Testis (tissue), 3 donors: Measurements from ENCODE around the gene MAPK1. TPM values are rescaled to one million over a fixed set of nuclear protein-coding genes. Genes with fewer than 3 reads are reported as not detected.
A peak's percentile ranks its signal among the peaks of the same experiment; 100 is the strongest.

Source experiments
- DNase-seq: peaks from one replicate; pipeline ENCODE4 v3.0.0-alpha.2; 2019
- H3K27ac ChIP-seq, 2 donors: fragments of 200-600 bp; sonication (generic); one replicate each; pipeline ENCODE4 v1.5.1; 2019
- H3K27me3 ChIP-seq: fragments of 200-600 bp; sonication (generic); one replicate; pipeline ENCODE4 v1.5.1; 2019
- H3K36me3 ChIP-seq: fragments of 200-600 bp; sonication (generic); one replicate; pipeline ENCODE4 v1.5.1; 2017; ENCODE audit warnings: low read depth; ENCODE audit errors: missing control alignments
- H3K4me1 ChIP-seq: fragments of 200-600 bp; sonication (generic); one replicate; pipeline ENCODE4 v1.5.1; 2019
- H3K4me3 ChIP-seq, 2 donors: fragments of 200-600 bp; sonication (generic); one replicate each; pipeline ENCODE4 v1.5.1; 2017 to 2019
- H3K9me3 ChIP-seq: fragments of 200-600 bp; sonication (generic); one replicate; pipeline ENCODE4 v1.5.1; 2017
- POLR2A ChIP-seq: fragments of 450-650 bp; IDR thresholded peaks from one replicate; pipeline ENCODE4 v1.6.1; 2017; ENCODE audit warnings: antibody characterized with exemption, mild to moderate bottlenecking, moderate library complexity
- WGBS, 2 donors: methylation state at CpG; one replicate each; pipeline ENCODE4 v1.1.5; 2018; 5-methylcytosine and 5-hydroxymethylcytosine counted together
- intact Hi-C: fragments of 100-400 bp; cut with DNase I; formaldehyde crosslinking; loops from one replicate; pipeline ENCODE4 v1.15.1; 2023; ENCODE audit warnings: low total_unique reads
- polyA plus RNA-seq: library from polyadenylated mRNA; stranded (reverse); fragments of 350-450 nt; fragmentation: Illumina TruSeq; extraction: RNeasy Lipid Tissue Mini Kit (QIAGEN cat#74804); gene quantifications from one replicate; pipeline ENCODE4 v1.2.3, GENCODE V29; 2014; ENCODE audit warnings: low read depth, low replicate concordance; ENCODE audit not compliant: insufficient read depth
- total RNA-seq, 2 donors: library from RNA; depleted of rRNA; stranded (reverse); fragments of >200 nt; gene quantifications; one replicate each; pipeline ENCODE4 v1.2.3, GENCODE V29; 2016
- TF ChIP-seq, protein P1 (sequence below), 3 experiments: fragments of 450-650 bp in 2 of 3; fragments of 200-600 bp in 1 of 3; sonication (generic) in 1 of 3; IDR thresholded peaks; one replicate each; pipeline ENCODE4 v1.5.1; 2016 to 2019; ENCODE audit warnings: antibody characterized with exemption in 3 of 3, mild to moderate bottlenecking in 2 of 3, moderate library complexity in 1 of 3

MAPK1 gene
- total and polyA plus RNA-seq, 3 donors from 2014 or later, result 90.2 to 143 (median 121) TPM

GRCh38 chr22:21857481-21857914 lies 9.9 kb downstream of the MAPK1 start:
- intact Hi-C loops, result no loop called here
- Histone ChIP-seq H3K4me3 (no peak overlapping the region), H3K27ac (no peak overlapping the region), H3K9me3 (no peaks in the 10 kb centered on the region), H3K36me3 (no peaks in the 10 kb centered on the region), H3K4me1 (peaks cover 58% of the 10 kb centered on the region), H3K27me3 (no peaks in the 10 kb centered on the region)
- 58 to 64% methylated on average over 4 of the region's 4 CpGs for WGBS, 2 donors
- TF ChIP-seq POLR2A, result no peak
- TF ChIP-seq, protein P1, sequence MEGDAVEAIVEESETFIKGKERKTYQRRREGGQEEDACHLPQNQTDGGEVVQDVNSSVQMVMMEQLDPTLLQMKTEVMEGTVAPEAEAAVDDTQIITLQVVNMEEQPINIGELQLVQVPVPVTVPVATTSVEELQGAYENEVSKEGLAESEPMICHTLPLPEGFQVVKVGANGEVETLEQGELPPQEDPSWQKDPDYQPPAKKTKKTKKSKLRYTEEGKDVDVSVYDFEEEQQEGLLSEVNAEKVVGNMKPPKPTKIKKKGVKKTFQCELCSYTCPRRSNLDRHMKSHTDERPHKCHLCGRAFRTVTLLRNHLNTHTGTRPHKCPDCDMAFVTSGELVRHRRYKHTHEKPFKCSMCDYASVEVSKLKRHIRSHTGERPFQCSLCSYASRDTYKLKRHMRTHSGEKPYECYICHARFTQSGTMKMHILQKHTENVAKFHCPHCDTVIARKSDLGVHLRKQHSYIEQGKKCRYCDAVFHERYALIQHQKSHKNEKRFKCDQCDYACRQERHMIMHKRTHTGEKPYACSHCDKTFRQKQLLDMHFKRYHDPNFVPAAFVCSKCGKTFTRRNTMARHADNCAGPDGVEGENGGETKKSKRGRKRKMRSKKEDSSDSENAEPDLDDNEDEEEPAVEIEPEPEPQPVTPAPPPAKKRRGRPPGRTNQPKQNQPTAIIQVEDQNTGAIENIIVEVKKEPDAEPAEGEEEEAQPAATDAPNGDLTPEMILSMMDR (IDR thresholded peaks at IDR 0.05), result no peak
- DNase-seq, result no peak

DNA sequence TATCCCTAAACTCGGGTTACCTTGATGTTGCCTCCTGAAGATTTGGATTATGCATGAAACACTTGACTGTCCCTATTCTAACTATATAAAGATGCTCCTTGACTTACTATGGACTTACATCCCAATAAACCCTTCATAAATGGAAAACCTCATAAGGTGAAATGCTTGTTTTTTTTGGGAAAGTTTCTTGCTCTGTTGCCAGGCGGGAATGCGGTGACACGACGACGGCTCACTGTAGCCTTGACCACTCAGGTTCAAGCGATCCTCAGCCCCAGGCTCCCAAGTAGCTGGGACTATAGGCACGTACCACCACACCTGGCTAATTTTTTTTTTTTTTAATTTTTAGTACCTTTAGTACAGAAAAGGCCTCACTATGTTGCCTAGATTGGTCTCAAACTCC lies 10.6 kb downstream of the MAPK1 start:
- DNase-seq, result no peak
- Histone ChIP-seq H3K9me3 (no peaks in the 10 kb centered on the region), H3K36me3 (no peaks in the 10 kb centered on the region), H3K27me3 (no peaks in the 10 kb centered on the region), H3K27ac (no peak overlapping the region), H3K4me3 (no peak overlapping the region), H3K4me1 (peaks cover 54% of the 10 kb centered on the region)
- TF ChIP-seq POLR2A, result no peak
- TF ChIP-seq, protein P1 (IDR thresholded peaks at IDR 0.05), result no peak
- intact Hi-C loops, result no loop called here
- 85 to 86% methylated on average over 8 of the region's 8 CpGs for WGBS, 2 donors

DNA sequence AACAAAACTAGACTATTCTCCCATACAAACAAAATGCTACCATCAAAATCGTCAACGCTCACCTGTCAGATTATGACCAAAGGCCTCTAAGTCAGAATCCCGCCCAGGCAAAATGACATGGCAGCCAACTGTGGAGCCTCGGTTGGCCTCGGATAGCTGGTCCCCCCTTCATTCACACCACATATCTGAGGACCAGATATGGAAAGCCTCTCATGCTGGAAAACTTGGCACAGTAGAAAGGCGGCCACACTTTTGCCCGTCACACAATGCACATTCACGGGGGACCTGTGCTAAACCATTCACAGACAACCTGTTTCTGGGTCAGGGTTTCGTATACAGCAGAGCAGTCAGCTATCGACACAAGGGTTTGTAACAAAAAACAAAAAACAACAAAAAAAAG lies 11.2 kb downstream of the MAPK1 start:
- Histone ChIP-seq H3K4me3 (no peak overlapping the region), H3K27ac (no peak overlapping the region), H3K36me3 (no peaks in the 10 kb centered on the region), H3K9me3 (no peaks in the 10 kb centered on the region), H3K4me1 (peaks cover 47% of the 10 kb centered on the region), H3K27me3 (no peaks in the 10 kb centered on the region)
- WGBS, 2 donors, result 85 to 87% methylated on average over 10 of the region's 10 CpGs
- intact Hi-C loops, result no loop called here
- DNase-seq, result no peak
- TF ChIP-seq POLR2A, result no peak
- TF ChIP-seq, protein P1 (IDR thresholded peaks at IDR 0.05), result no peak

DNA sequence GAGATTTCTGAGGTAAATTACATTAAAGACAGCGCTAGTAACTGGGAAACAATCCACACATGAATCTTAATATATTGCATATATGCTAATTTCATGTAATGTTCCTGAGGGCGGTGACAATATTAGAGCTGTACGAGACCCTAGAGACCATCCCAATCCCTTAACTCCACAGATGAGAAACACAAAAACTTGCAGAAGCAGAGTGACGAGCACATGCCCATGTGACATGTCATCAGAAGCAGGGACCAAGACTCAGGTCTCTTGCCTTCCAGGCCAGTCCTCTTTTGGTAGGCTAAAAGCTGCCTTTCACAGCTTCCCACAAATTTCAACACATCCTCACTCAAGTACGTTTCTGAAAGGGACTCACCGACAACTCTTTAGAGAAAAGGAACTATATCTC lies 11.8 kb downstream of the MAPK1 start:
- no peaks in the 10 kb centered on the region for H3K27me3 ChIP-seq
- no peaks in the 10 kb centered on the region for H3K36me3 ChIP-seq
- intact Hi-C loops, result no loop called here
- WGBS, 2 donors, result 75 to 86% methylated on average over 6 of the region's 6 CpGs
- no peak for DNase-seq
- no peak overlapping the region for H3K27ac ChIP-seq
- H3K4me1 ChIP-seq, result peaks cover 46% of the 10 kb centered on the region
- H3K9me3 ChIP-seq, result no peaks in the 10 kb centered on the region
- TF ChIP-seq, protein P1 (IDR thresholded peaks at IDR 0.05), result no peak
- TF ChIP-seq POLR2A, result no peak
- no peak overlapping the region for H3K4me3 ChIP-seq

DNA sequence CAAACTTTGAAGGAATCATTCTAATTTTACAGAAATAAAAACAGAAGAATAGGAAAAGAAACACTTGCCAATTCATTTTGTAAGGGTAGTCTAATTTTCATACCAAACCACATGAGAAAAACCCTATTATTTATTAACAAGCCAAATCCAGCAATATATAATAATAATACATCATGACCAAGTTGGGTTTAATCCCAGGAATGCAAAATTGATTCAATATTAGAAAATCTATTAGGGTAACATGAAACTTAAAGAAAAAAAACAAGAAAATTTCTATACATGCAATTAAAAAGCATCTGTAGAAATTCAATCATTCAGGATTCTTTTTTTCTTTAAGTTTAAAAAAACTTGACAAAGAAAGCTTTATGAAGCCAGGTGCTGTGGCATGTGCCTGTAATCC lies 16.8 kb downstream of the MAPK1 start:
- Histone ChIP-seq H3K36me3 (no peaks in the 10 kb centered on the region), H3K27me3 (no peaks in the 10 kb centered on the region), H3K4me3 (no peak overlapping the region), H3K4me1 (peaks cover 27% of the 10 kb centered on the region), H3K27ac (peak overlapping the region in 1 of 2 donors; percentile 66), H3K9me3 (no peaks in the 10 kb centered on the region)
- intact Hi-C loops, result no loop called here
- DNase-seq, result no peak
- TF ChIP-seq, protein P1 (IDR thresholded peaks at IDR 0.05), result no peak
- TF ChIP-seq POLR2A, result no peak
